GM21526 (cell line): ENCODE results near the gene TIMM21.

Experiments used
- ATAC-seq: cut with Tn5 transposase; IDR thresholded peaks from one replicate; pipeline ENCODE4 v1.9.1; 2021; ENCODE audit warnings: moderate library complexity; ENCODE audit not compliant: unreplicated experiment, low FRiP score

The TIMM21 gene, protein sequence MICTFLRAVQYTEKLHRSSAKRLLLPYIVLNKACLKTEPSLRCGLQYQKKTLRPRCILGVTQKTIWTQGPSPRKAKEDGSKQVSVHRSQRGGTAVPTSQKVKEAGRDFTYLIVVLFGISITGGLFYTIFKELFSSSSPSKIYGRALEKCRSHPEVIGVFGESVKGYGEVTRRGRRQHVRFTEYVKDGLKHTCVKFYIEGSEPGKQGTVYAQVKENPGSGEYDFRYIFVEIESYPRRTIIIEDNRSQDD

DNA sequence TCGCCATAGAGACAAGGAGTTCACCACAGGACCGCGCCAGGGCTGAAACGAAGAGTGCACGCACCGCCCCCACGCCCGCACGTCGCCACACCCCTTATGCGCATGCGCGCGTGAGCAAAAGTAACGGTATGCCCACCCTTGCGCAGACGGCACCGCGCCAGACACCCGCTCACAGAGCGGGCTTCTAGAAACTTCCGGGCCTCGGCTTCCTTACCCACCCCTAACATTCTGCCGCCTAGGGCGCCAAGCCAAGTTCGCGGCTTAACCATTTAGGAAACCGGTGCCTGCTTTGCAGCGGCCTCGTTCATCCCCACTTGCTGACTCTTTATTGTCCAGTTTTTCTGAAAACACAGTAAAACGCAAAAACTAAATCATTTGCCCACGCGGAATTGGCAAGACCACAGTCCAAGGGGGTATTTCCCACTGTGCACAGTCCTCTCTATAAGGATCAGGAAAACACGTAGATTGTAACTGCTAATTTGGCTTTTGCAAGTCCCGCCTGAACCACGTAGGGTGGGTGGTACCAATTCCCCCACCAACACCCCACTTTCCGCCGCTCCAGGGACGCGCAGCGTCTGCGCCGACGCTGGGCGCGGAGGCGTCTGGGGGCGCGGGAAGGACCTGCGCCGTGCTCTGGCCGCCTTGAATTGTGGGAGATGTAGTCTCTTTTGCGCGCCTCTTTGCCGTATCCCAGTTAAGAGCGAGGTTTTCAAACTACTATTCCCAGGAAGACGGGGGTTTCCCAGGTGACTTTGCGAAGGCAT, at the start of gene TIMM21, which contains the start of gene FBXO15:
TIMM21 (plus strand) TSS at position 745 of the 764 bp plus-strand sequence. CDS start 286 bp downstream, outside the sequence.
FBXO15 (minus strand) TSS at position 56 of the 764 bp plus-strand sequence; CDS start at position 7, 49 bp downstream.
- peak; percentile 89 for ATAC-seq

DNA sequence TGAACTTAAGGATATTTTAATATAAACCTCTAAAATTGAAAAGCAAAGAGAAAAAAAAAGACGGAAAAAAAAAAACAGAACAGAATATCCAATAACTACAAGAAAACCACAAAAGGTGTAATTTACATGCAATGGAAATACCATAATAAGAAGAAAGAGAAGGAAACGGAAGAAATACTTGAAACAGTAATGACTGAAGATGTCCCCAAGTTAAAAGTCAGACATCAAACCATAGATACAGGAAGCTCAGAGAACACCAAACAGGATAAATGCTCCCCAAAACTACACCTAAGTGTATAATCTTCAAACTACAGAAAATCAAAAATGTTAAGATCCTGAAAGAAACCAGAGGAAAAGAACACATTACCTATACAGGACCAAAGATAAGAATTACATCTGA, 39.9 kb upstream of the TIMM21 start:
- ATAC-seq: no peak

DNA sequence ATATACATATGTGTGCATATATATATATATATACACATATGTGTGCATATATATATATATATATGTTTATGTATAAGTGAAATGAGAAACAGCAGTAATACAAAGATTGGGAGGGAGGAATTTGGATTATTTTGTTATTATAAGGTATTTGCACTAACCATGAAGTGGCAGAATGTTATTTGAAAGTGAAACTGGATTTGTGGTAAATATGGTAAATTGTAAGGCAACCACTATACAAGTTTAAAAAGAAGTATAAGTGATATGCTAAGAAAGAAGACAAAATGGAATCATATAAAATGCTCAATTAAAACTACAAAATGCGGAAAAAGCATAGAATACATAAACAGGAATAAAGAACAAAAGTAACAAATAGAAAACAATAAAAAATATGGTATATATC, 38.2 kb upstream of the TIMM21 start:
- ATAC-seq: no peak

DNA sequence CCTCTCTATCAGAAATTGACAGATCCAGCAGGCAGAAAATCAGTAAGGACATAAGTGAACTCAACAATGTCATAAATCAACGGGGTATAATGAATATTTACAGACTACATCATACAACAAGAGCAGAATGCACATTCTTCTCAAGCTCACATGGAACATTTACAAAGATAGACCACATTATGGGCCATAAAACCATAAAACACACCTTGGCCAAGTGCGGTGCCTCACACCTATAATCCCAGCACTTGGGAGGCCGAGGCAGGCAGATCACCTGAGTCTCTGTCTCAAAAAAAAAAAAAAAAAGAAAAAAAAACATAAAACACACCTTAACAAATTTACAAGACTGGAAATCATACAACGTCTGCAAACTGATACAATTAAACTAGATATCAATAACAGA, 37.3 kb upstream of the TIMM21 start:
- no peak for ATAC-seq

DNA sequence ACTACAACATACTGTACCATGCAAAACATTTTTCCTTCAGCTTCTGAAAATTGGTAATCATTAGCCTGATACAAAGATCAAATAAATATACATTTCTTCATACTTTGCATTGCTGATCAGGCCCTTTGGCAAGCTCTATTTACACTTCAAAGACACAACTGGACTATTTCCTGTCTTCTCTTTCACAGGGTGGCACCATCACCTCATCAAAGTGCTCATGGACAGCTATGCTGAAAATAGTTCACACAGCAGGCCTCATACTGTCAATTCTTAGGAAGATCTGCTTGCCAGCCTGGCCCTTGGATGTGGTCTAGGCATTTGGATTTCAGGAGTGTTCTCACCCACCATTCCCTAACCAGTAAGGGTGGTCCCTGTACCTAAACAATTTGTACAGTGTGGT, 34.6 kb upstream of the TIMM21 start:
- ATAC-seq: no peak

DNA sequence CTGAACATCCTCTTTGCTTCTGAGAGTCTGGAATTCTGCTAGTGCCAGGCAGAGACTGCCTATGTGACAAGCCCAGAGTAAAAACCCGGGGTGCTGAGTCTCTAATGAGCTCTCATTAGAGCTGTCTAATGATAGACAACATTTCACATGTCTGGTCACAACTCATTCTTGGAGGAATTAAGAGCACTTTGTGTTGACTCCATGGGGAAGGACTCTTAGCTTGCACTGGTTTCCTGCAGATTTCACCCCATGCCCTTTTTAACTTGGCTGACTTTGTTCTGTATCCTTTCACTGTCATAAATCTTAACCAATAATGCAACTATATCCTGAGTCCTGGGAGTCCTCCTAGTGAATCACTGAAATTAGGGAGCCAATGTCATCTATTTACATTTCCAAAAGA, 34.2 kb upstream of the TIMM21 start:
- no peak for ATAC-seq

DNA sequence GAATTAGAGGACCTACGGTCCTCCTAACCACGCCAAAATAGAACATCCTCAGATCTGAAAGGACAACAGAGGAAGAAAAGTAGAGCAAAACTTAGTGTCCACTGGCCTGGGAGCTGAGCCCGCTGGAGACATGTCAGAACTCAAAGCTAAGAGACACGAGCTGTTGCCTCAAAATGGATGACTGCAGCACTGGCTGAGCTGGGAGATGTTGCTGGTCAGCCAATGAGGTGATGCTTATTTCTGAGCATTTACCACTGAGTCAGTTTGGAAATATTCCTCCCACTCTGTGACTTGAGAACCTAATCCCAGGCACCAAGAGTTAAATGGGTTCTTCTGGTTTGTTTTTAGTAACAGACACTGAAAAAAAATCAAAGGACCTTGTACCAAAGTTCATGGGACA, 33.3 kb upstream of the TIMM21 start:
- no peak for ATAC-seq

DNA sequence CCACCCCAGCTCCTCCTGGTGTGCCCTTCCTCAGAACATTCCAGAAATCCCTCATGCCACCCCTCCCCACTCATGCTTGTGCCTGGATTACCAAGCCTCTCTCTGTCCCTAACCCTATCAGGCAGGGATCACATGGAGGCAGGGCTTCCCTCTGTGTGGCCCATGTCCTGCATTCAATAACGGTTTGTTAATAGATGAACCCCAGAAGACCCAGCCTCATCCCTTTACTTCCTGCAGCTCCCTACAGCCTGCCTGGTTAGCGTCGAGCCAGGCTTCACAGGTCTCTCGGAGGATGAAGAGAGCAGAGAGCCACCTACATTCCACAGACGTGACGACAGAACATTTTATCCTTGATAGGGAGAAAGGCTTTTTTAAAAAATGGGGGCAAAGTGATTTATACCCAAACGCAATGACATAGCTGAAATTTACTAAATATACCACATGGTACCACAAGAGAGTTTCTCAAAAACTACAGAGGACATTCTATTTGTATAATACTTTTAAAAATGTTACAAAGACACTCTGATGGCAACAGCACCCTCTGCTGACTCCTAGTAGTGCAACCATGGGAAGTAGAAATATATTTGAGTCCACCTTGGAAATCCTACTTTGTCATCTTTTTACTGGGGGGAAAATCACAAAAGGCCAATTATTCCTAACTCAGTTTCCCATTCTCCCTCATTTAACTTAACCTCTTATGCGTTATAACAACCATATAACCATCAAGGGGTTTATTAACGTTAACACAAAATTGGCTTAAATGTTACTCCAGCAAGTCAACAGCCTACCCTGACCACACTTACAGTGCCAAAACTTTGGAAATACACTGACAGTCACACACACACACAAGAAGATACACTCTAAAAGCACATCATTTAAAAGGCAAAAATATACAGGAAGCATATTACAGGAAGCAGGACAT, 31.4 kb upstream of the TIMM21 start:
- no peak for ATAC-seq

DNA sequence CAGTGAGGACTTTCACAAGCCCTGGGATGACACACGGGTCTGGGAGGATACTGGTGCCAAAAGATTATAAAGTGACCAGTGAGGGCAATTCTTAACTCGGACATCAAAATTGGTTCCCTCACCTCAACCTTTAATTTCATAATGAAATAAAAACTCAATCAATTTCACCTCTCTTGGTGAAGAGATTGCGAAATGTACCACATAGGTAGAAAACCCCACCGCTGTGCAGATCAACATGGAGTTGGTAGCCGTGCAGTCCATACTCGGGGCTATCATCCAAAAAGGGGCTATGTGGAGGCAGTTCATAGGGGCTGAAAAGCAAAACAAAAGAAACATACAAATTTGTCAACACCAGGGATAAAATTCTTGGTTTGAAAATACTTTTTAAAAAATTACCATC, 25.1 kb upstream of the TIMM21 start:
- no peak for ATAC-seq

DNA sequence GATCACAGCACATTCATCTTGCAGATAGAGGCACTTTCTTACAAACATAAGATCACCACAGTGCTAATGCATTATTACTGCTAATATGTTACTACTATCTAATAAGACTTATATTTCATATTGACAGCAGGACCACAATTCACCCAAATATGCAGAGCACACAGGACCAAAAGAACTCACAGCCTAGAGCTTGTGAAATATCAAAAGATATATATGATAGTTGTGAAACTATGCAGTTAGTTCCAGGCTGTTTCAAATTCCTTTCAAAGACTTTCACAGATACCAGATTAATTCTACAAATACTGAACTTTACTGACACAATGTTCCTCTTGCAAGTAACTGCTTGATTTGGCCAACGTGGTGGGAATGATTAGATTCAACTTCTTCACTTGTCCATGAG, 23.7 kb upstream of the TIMM21 start:
- no peak for ATAC-seq

DNA sequence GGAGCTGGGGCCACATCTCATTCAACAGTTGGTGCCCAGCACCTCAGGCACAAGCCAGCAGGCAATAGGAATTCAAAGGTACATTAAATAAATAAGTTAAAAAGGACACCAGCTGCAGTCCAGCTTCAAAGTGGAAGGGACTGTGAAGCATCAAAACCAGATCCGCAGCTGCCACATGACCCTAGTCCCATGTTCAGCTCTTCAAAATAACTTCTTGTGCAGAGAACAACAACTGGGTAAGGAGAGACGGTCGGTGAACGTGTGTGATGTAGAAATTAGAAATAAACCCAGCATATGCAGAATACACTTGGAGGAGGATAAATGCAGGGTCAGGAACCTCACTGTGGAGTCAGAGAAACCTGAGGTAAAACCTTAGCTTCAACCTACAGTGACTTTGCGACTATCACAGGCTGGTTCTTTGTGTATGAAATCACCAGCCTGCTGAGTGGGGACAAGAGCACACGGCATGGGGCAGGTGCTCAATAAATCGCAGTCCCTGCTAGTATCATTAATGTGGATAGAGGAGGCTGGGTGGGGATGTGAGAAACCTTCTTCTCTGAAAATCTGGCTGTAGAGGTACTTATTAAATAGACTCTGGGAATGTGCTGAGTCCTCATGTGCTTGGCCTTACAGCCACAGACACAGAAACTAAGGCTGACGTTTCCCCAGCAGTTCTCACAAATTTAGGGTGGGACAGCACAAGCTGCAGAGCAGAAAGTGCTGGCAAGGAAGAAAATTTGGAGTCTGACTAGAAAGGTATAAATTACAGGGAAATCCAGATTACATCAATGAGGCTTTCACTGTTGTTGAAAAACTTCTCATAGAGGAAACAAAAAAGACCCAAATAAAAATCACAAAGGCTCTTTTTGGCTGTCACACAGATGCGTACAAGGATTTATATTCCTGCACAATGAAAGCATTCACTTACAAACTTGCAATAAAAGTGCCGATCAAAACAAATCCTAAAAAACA, 21.4 kb upstream of the TIMM21 start:
- ATAC-seq: no peak

DNA sequence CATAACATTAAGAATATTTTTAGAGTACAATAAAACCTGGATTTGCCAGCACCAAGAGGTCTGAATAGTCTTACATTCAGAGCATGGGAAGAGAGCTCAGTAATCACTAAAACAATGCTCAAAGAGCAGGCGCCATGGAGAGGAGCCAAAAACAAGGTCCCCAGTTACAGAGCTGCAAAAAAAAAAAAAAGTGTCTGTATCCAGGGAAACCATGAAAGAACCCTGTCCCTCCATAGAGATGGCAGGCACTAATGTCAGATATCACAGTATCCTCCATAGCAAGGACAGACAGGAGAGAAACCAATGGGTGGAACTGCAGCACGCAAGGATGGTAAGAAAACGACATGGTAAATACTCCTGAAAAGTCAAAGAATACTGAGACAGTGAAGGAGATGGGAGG, 20.2 kb upstream of the TIMM21 start:
- ATAC-seq: no peak

DNA sequence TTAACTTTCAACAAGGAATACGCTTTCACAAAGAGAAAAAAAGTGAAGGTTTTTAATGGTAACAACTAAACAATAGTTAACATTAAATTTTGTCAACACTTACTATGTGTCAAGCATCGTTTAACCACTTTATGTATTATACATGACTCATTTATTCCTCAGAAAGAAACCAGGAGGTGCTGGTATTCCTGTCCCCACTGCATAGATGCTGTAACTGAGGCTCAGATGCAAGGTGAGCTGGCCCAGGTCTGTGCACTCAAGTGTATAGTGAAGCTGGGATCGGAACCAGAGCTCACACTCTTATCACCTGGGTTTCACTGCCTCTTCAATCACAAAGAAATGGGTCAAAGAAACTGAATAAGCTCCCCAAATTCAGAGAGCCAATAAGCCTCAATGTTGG, 17.2 kb upstream of the TIMM21 start:
- no peak for ATAC-seq

DNA sequence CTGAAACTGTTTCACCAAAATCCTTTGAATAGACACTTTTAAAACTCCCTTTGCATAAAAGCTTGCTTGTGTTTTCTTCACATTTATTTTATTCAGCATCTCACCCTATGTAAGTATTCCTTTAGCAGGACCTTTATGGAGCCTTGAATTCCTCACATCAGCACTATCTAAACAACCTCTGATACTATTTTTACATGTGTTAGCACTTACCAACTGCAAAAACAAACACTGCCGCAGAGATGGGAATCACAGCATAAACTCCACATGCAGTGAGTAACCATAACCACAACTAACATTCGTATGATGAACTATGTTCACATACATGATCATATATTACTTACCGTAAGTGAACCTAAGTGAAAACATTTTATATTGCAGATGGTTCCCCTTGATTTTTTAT, 16.1 kb upstream of the TIMM21 start:
- ATAC-seq: no peak

DNA sequence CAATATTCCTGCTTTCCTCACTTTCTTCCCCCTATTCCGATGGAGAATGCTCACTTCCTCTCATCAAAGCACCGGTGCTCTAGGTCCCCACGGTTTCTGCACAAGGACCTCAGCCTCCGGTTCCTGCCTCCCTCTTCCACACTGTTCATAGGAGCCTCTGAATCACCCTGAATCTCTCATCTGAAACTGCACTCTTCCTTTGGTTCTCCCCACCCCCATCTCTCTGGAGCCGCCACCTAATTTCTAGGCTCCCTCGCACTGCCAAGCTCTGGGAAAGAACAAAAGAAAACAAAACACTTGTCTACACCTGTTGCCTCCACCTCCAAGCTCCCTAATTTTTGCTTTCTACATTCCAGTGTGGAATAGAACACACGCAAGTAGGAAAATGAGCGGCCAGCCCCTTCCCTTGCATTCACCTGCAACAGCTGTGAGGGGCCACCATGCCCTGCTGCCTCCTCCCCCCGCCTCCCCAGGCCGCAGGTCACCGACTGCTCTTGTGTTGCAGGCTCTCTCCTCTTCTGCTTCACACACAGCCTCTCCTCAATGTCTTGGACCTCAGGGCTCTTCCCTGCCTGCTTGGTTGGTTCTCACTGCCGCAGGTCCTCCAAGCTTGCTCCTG, 10.3 kb upstream of the TIMM21 start:
- no peak for ATAC-seq

DNA sequence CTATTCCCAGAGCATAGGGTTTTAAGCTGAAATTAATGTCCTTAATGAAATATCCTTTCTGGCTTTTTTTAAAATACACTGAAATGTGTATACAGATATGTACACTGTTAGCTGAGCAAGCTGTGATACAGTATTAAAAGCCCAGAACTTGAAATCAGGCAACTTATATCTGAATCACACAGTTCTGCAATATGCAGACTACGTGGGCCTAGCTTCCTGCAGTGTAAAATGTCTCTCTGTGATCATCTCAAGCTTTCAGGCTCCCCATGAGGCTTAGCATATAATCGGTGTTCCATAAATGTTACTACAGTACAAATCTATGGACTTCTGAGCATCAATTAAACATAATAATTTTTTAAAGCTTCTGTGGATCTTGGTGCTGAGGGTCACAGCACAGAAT, 8.9 kb upstream of the TIMM21 start:
- ATAC-seq: no peak

DNA sequence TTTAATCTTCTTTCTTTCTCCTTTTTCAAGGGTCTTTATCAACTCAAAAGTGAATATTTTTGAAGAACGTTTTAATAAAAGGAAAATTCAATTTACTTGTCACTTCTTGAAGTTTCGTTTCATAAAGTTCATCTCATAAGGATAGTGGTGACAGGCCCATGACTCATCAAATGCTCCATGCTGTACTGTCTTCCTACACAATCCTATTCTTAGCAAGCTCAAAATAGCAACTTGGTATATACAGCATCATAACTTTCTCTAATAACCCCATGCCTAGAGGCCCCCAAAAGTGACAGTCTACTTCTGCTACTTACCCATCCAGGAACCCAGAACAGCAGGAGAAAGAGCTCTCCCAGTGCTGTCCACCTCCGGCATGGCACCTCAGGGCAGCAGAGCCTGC, 8.4 kb upstream of the TIMM21 start:
- no peak for ATAC-seq

DNA sequence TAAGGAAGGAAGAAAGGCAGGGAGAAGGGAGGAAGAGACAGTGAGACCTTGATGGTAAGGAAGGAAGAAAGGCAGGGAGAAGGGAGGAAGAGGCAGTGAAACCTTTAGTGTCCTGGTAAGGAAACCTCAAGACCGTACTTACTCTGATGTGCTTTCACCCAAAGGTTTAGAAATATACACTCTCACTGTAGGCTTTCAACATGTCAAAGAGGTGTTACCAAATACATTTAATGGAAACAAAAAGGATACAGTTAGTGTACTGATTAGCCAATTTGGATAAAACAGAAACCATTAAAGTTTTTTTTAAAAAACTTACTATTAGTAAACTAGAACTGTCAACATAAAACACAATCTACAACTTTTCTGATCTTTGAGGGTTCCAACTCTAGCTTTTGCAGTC, 7.7 kb upstream of the TIMM21 start:
- no peak for ATAC-seq

DNA sequence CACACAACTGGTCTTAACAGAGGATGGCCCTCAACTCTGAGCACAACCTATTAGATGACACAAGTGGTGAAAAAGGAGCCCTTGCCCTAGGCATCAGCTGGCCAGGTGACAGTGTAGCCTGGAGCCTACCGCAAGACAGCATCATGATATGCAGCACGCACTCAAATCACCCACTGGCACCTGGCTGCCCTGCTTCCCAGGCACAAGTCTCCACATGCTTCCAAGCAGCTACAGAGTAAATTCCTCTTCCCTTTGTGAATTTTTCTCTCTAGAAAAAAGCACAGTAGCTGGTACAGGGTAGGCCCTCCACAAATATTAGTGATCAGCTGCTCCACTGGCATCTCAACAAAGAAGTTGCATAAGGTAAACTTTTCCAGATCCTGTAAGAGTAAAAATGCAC, 6.7 kb upstream of the TIMM21 start:
- no peak for ATAC-seq

DNA sequence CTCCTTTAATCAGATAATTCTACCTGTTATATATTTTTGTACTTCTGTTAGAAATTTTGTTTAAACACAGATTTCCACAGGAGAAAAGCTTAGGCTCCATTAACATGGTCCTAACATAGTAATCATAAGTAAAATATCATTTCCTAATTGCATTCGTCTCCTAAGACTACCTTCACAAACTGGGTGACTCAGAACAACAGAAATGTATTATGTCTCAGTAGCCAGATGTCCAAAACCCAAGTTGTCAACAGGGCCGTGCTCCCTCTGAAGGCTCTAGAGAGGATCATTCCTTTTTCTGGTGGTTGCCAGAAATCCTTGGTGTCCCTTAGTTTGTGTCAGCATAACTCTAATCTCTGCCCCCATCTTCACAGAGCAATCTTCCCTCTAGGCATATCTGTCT, 6.1 kb upstream of the TIMM21 start:
- no peak for ATAC-seq
